ENCODE measurements around the gene VOPP1.

Gene VOPP1

GRCh38 chr7:55488804-55489340 is 83.4 kb downstream of the VOPP1 start:
- TF ChIP-seq CTCF (IDR thresholded peaks at IDR 0.05; ENCODE audit: extremely low read depth, insufficient read depth, missing control alignments): no peak
- no peak for DNase-seq (ENCODE audit: low spot score)
- in situ Hi-C loops (cut with MboI; ENCODE audit: low pct_unique_long_range_greater_than_20kb, low sequenced_read_pairs, unreplicated experiment): no loop called here

GRCh38 chr7:55488216-55488615 is 84.1 kb downstream of the VOPP1 start:
- TF ChIP-seq CTCF (IDR thresholded peaks at IDR 0.05; ENCODE audit: extremely low read depth, insufficient read depth, missing control alignments): no peak
- DNase-seq (ENCODE audit: low spot score): no peak
- in situ Hi-C loops (cut with MboI; ENCODE audit: low pct_unique_long_range_greater_than_20kb, low sequenced_read_pairs, unreplicated experiment): no loop called here

- no peak for TF ChIP-seq CTCF (IDR thresholded peaks at IDR 0.05; ENCODE audit: extremely low read depth, insufficient read depth, missing control alignments)
- in situ Hi-C loops (cut with MboI; ENCODE audit: low pct_unique_long_range_greater_than_20kb, low sequenced_read_pairs, unreplicated experiment): no loop called here
- no peak for DNase-seq (ENCODE audit: low spot score)
Measured at GRCh38 chr7:55486991-55487390, 85.3 kb downstream of the VOPP1 start.

- TF ChIP-seq CTCF (IDR thresholded peaks at IDR 0.05; ENCODE audit: extremely low read depth, insufficient read depth, missing control alignments): no peak
- in situ Hi-C loops (cut with MboI; ENCODE audit: low pct_unique_long_range_greater_than_20kb, low sequenced_read_pairs, unreplicated experiment): no loop called here
- no peak for DNase-seq (ENCODE audit: low spot score)
Measured at GRCh38 chr7:55486192-55486590, 86.1 kb downstream of the VOPP1 start.

GRCh38 chr7:55485501-55486191 is 86.7 kb downstream of the VOPP1 start:
- in situ Hi-C loops (cut with MboI; ENCODE audit: low pct_unique_long_range_greater_than_20kb, low sequenced_read_pairs, unreplicated experiment): no loop called here
- TF ChIP-seq CTCF (IDR thresholded peaks at IDR 0.05; ENCODE audit: extremely low read depth, insufficient read depth, missing control alignments): no peak

GRCh38 chr7:55484834-55485233 is 87.5 kb downstream of the VOPP1 start:
- TF ChIP-seq CTCF (IDR thresholded peaks at IDR 0.05; ENCODE audit: extremely low read depth, insufficient read depth, missing control alignments): no peak
- DNase-seq (ENCODE audit: low spot score): no peak
- in situ Hi-C loops (cut with MboI; ENCODE audit: low pct_unique_long_range_greater_than_20kb, low sequenced_read_pairs, unreplicated experiment): no loop called here

More at GRCh38 chr7:55485501-55486191, 86.7 kb downstream of the VOPP1 start:
- DNase-seq (ENCODE audit: low spot score): no peak
